ENCODE data around the gene CFL2. TPM values are rescaled to one million over a fixed set of nuclear protein-coding genes. Genes with fewer than 3 reads are reported as not detected.

Gene CFL2
- total and polyA plus RNA-seq, 2 of the 13 experiments (the other 11 are each of a cell fraction or from before 2014, with no cell fraction given) = 114 to 158 TPM

- no peak for TF ChIP-seq ZNF569 (CRISPR knock-in tag; IDR thresholded peaks at IDR 0.05; ENCODE audit: borderline replicate concordance)
- TF ChIP-seq BCL6 (CRISPR knock-in tag; IDR thresholded peaks at IDR 0.05) = no peak
- no peak for TF ChIP-seq ZNF674 (CRISPR knock-in tag; IDR thresholded peaks at IDR 0.05; ENCODE audit: low read depth)
- peak; percentile 50 for TF ChIP-seq YY1 (IDR thresholded peaks at IDR 0.05; ENCODE audit: insufficient read depth, insufficient replicate concordance, low read depth, low read length)
- TF ChIP-seq MBNL3 (CRISPR knock-in tag; conservative IDR thresholded peaks at IDR 0.05) = no peak
- peak; percentile 92; the same call in 1 of the 2 replicates for TF ChIP-seq ZNF136 (CRISPR knock-in tag; IDR thresholded peaks at IDR 0.05; ENCODE audit: low read depth)
- no peak for TF ChIP-seq ZNF275 (CRISPR knock-in tag; IDR thresholded peaks at IDR 0.05; ENCODE audit: borderline replicate concordance)
- peak; percentile 99; the same call in 1 of the 2 replicates for TF ChIP-seq ZFP91 (CRISPR knock-in tag; IDR thresholded peaks at IDR 0.05; ENCODE audit: borderline replicate concordance)
- 0 out of 2 replicates have a peak, but pooled peaks have one; percentile 54 for TF ChIP-seq ZNF790 (CRISPR knock-in tag; IDR thresholded peaks at IDR 0.05; ENCODE audit: borderline replicate concordance)
- no peak for TF ChIP-seq CENPX (CRISPR knock-in tag; IDR thresholded peaks at IDR 0.05)
- peak; percentile 84 for TF ChIP-seq ZNF605 (CRISPR knock-in tag; IDR thresholded peaks at IDR 0.05)
- no peak for TF ChIP-seq NPAS2 (CRISPR knock-in tag; IDR thresholded peaks at IDR 0.05; ENCODE audit: borderline replicate concordance)
- no peak for TF ChIP-seq THRA (CRISPR knock-in tag; IDR thresholded peaks at IDR 0.05; ENCODE audit: borderline replicate concordance)
- no peak for TF ChIP-seq ZNF431 (CRISPR knock-in tag; IDR thresholded peaks at IDR 0.05; ENCODE audit: borderline replicate concordance, low read depth)
- no peak for TF ChIP-seq ARNT (IDR thresholded peaks at IDR 0.05)
- no peak for TF ChIP-seq KLF13 (CRISPR knock-in tag; IDR thresholded peaks at IDR 0.05)
- TF ChIP-seq ZNF354B (CRISPR knock-in tag; IDR thresholded peaks at IDR 0.05) = peak; percentile 37; the same call in 1 of the 2 replicates
- no peak; the same call in 1 of the 2 replicates for TF ChIP-seq ZNF704 (CRISPR knock-in tag; IDR thresholded peaks at IDR 0.05; ENCODE audit: borderline replicate concordance)
- TF ChIP-seq USF2 (IDR thresholded peaks at IDR 0.05; ENCODE audit: low read depth, low read length) = no peak
- peak; percentile 19; the same call in 1 of the 2 replicates for TF ChIP-seq USF2 (CRISPR knock-in tag; IDR thresholded peaks at IDR 0.05; ENCODE audit: borderline replicate concordance)
- TF ChIP-seq ZNF749 (CRISPR knock-in tag; IDR thresholded peaks at IDR 0.05; ENCODE audit: borderline replicate concordance) = no peak
Measured at GRCh38 chr14:34693228-34693939, 21.0 kb downstream of the CFL2 start (continued).

Measured in HepG2 (cell line).